Measurements from ENCODE around the gene MBD3L2B.

The MBD3L2B gene

DNA sequence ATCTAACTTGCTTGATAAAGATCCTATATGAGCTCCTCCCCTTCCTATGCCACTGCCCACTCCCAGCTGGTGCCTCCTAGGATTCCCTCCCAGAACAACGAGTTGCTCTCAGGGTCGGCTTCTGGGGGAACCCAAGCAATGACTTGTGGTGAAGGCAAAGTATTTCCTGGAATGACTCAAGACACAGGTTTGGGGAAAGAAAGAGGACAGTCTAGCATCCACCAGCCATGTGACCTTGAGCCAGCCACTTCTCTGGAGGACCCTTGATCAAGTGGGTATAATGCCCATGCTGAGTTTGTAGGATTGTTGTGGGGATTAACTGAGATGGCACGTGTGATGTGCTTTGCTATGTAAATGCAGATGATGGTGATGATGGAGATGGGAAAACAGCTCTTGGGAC is 33.0 kb downstream of the MBD3L2B start:
- H3K27me3 ChIP-seq (ENCODE audit: insufficient read depth, insufficient read length): no peaks in the 10 kb centered on the region

GRCh38 chr19:6987850-6988249 is 33.4 kb downstream of the MBD3L2B start:
- Histone ChIP-seq H3K9ac (ENCODE audit: insufficient read length, low read depth) (no peak overlapping the region), H3K4me3 (ENCODE audit: insufficient read length, low read depth) (no peak overlapping the region), H3K27me3 (ENCODE audit: insufficient read depth, insufficient read length) (no peaks in the 10 kb centered on the region), H3K36me3 (ENCODE audit: insufficient read depth, insufficient read length, low read length) (no peaks in the 10 kb centered on the region), H3K4me1 (ENCODE audit: insufficient read depth, insufficient read length) (no peaks in the 10 kb centered on the region), H3K9me3 (ENCODE audit: insufficient read depth, low read length) (peaks cover 7% of the 10 kb centered on the region; the same call in 1 of the 2 replicates)
- DNase-seq (ENCODE audit: low read depth, low spot score): no peak
- TF ChIP-seq SUZ12 (IDR thresholded peaks at IDR 0.05; ENCODE audit: extremely low read depth, insufficient read depth, insufficient read length): no peak
- no peak for TF ChIP-seq YY1 (IDR thresholded peaks at IDR 0.05; ENCODE audit: insufficient read depth, insufficient read length)
- no peak for TF ChIP-seq ZNF274 (IDR thresholded peaks at IDR 0.05; ENCODE audit: low read depth, low read length)

More for the DNA sequence above, 33.0 kb downstream of the MBD3L2B start:
- TF ChIP-seq YY1 (IDR thresholded peaks at IDR 0.05; ENCODE audit: insufficient read depth, insufficient read length) (no peak), SUZ12 (IDR thresholded peaks at IDR 0.05; ENCODE audit: extremely low read depth, insufficient read depth, insufficient read length) (no peak), ZNF274 (IDR thresholded peaks at IDR 0.05; ENCODE audit: low read depth, low read length) (no peak)
- Histone ChIP-seq H3K36me3 (ENCODE audit: insufficient read depth, insufficient read length, low read length) (no peaks in the 10 kb centered on the region), H3K9me3 (ENCODE audit: insufficient read depth, low read length) (peaks cover 7% of the 10 kb centered on the region; the same call in 1 of the 2 replicates), H3K4me1 (ENCODE audit: insufficient read depth, insufficient read length) (no peaks in the 10 kb centered on the region), H3K9ac (ENCODE audit: insufficient read length, low read depth) (no peak overlapping the region), H3K4me3 (ENCODE audit: insufficient read length, low read depth) (no peak overlapping the region)
- DNase-seq (ENCODE audit: low read depth, low spot score): no peak

GRCh38 chr19:6983448-6983847 is 37.8 kb downstream of the MBD3L2B start:
- Histone ChIP-seq H3K4me3 (ENCODE audit: insufficient read length, low read depth) (no peak overlapping the region), H3K36me3 (ENCODE audit: insufficient read depth, insufficient read length, low read length) (no peaks in the 10 kb centered on the region), H3K9ac (ENCODE audit: insufficient read length, low read depth) (no peak overlapping the region), H3K27me3 (ENCODE audit: insufficient read depth, insufficient read length) (no peaks in the 10 kb centered on the region), H3K9me3 (ENCODE audit: insufficient read depth, low read length) (peaks cover 10% of the 10 kb centered on the region), H3K4me1 (ENCODE audit: insufficient read depth, insufficient read length) (no peaks in the 10 kb centered on the region)
- no peak for DNase-seq (ENCODE audit: low read depth, low spot score)
- TF ChIP-seq ZNF274 (IDR thresholded peaks at IDR 0.05; ENCODE audit: low read depth, low read length): no peak
- TF ChIP-seq YY1 (IDR thresholded peaks at IDR 0.05; ENCODE audit: insufficient read depth, insufficient read length): no peak
- TF ChIP-seq SUZ12 (IDR thresholded peaks at IDR 0.05; ENCODE audit: extremely low read depth, insufficient read depth, insufficient read length): no peak

GRCh38 chr19:6979399-6979798 is 41.8 kb downstream of the MBD3L2B start:
- Histone ChIP-seq H3K4me1 (ENCODE audit: insufficient read depth, insufficient read length) (no peaks in the 10 kb centered on the region), H3K36me3 (ENCODE audit: insufficient read depth, insufficient read length, low read length) (no peaks in the 10 kb centered on the region), H3K9me3 (ENCODE audit: insufficient read depth, low read length) (peaks cover 17% of the 10 kb centered on the region), H3K27me3 (ENCODE audit: insufficient read depth, insufficient read length) (no peaks in the 10 kb centered on the region), H3K4me3 (ENCODE audit: insufficient read length, low read depth) (no peak overlapping the region), H3K9ac (ENCODE audit: insufficient read length, low read depth) (no peak overlapping the region)
- TF ChIP-seq ZNF274 (IDR thresholded peaks at IDR 0.05; ENCODE audit: low read depth, low read length): no peak
- TF ChIP-seq SUZ12 (IDR thresholded peaks at IDR 0.05; ENCODE audit: extremely low read depth, insufficient read depth, insufficient read length): no peak
- TF ChIP-seq YY1 (IDR thresholded peaks at IDR 0.05; ENCODE audit: insufficient read depth, insufficient read length): no peak
- no peak for DNase-seq (ENCODE audit: low read depth, low spot score)

- H3K9ac ChIP-seq (ENCODE audit: insufficient read length, low read depth): no peak overlapping the region
- no peak overlapping the region for H3K4me3 ChIP-seq (ENCODE audit: insufficient read length, low read depth)
- no peaks in the 10 kb centered on the region for H3K36me3 ChIP-seq (ENCODE audit: insufficient read depth, insufficient read length, low read length)
- H3K4me1 ChIP-seq (ENCODE audit: insufficient read depth, insufficient read length): no peaks in the 10 kb centered on the region
- no peak for DNase-seq (ENCODE audit: low read depth, low spot score)
- no peak for TF ChIP-seq YY1 (IDR thresholded peaks at IDR 0.05; ENCODE audit: insufficient read depth, insufficient read length)
- no peak for TF ChIP-seq ZNF274 (IDR thresholded peaks at IDR 0.05; ENCODE audit: low read depth, low read length)
- no peak for TF ChIP-seq SUZ12 (IDR thresholded peaks at IDR 0.05; ENCODE audit: extremely low read depth, insufficient read depth, insufficient read length)
- peaks cover 17% of the 10 kb centered on the region for H3K9me3 ChIP-seq (ENCODE audit: insufficient read depth, low read length)
- no peaks in the 10 kb centered on the region for H3K27me3 ChIP-seq (ENCODE audit: insufficient read depth, insufficient read length)
Measured at GRCh38 chr19:6976197-6976596, 45.0 kb downstream of the MBD3L2B start.

DNA sequence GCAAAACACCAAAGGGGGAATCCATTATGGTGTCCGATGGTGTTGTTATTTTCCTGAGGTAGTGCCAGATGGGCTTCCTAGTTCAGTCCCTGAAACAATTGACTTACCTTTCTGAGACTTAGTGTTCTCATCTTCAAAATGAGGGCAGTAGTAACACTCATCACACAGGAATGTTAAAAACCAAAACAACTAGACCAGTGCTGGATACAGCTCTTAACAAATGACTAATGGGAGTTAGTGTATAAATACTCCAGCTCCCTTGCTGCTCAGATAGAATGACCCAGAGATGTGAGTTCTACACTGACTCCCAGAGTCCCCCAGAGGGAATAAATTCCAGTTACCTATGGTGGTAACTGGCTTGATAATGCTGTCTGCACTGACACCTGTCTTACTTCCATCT is 49.9 kb downstream of the MBD3L2B start:
- Histone ChIP-seq H3K27me3 (ENCODE audit: insufficient read depth, insufficient read length) (no peaks in the 10 kb centered on the region), H3K9me3 (ENCODE audit: insufficient read depth, low read length) (no peaks in the 10 kb centered on the region), H3K9ac (ENCODE audit: insufficient read length, low read depth) (no peak overlapping the region), H3K4me3 (ENCODE audit: insufficient read length, low read depth) (no peak overlapping the region), H3K36me3 (ENCODE audit: insufficient read depth, insufficient read length, low read length) (no peaks in the 10 kb centered on the region), H3K4me1 (ENCODE audit: insufficient read depth, insufficient read length) (no peaks in the 10 kb centered on the region)
- TF ChIP-seq YY1 (IDR thresholded peaks at IDR 0.05; ENCODE audit: insufficient read depth, insufficient read length) (no peak), ZNF274 (IDR thresholded peaks at IDR 0.05; ENCODE audit: low read depth, low read length) (no peak), SUZ12 (IDR thresholded peaks at IDR 0.05; ENCODE audit: extremely low read depth, insufficient read depth, insufficient read length) (no peak)
- DNase-seq (ENCODE audit: low read depth, low spot score): no peak

DNA sequence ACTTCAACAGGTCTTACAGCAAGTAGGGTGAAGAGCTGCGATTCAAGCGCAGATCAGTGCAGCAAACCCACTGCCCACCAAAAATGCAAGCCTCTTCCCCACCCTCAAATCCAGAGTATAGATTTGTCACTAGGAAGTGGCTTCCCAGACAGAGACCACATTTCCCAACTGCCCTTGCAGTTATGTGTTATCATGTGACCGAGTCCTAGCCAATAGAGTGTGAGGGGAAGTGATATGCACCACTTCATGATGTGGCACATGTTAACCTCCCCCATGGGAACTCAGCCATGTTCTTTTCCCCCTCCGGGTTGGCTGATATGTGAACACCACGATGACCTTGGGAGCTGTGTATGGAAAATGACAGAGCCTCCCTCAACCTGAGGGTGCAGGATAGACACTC is 50.8 kb downstream of the MBD3L2B start:
- no peaks in the 10 kb centered on the region for H3K9me3 ChIP-seq (ENCODE audit: insufficient read depth, low read length)

More for the DNA sequence above, 50.8 kb downstream of the MBD3L2B start:
- Histone ChIP-seq H3K4me1 (ENCODE audit: insufficient read depth, insufficient read length) (no peaks in the 10 kb centered on the region), H3K4me3 (ENCODE audit: insufficient read length, low read depth) (no peak overlapping the region), H3K27me3 (ENCODE audit: insufficient read depth, insufficient read length) (no peaks in the 10 kb centered on the region), H3K9ac (ENCODE audit: insufficient read length, low read depth) (no peak overlapping the region), H3K36me3 (ENCODE audit: insufficient read depth, insufficient read length, low read length) (no peaks in the 10 kb centered on the region)
- TF ChIP-seq SUZ12 (IDR thresholded peaks at IDR 0.05; ENCODE audit: extremely low read depth, insufficient read depth, insufficient read length) (no peak), YY1 (IDR thresholded peaks at IDR 0.05; ENCODE audit: insufficient read depth, insufficient read length) (no peak), ZNF274 (IDR thresholded peaks at IDR 0.05; ENCODE audit: low read depth, low read length) (no peak)
- DNase-seq (ENCODE audit: low read depth, low spot score): no peak
